ENCODE measurements around the gene NCR3LG1. TPM values are rescaled to one million over a fixed set of nuclear protein-coding genes. Genes with fewer than 3 reads are reported as not detected.

The NCR3LG1 gene
- total RNA-seq, 1 experiment from 2014 or later = 2.0 TPM

- POLR2A ChIA-PET = no interaction called here
- Mint-ChIP-seq H3K9me3 (no peaks in the 10 kb centered on the region), H3K4me3 (no peak overlapping the region), H3K27ac (no peak overlapping the region), H3K27me3 (ENCODE audit: low read depth) (no peaks in the 10 kb centered on the region), H3K36me3 (no peaks in the 10 kb centered on the region), H3K4me1 (no peaks in the 10 kb centered on the region)
- DNase-seq (ENCODE audit: low spot score) (no peak), ATAC-seq (no peak)
- CTCF ChIA-PET = interaction anchor here (0.8 to 5.8 kb wide), 2 partner anchors 11 to 16 kb away, joined by 4 to 27 read pairs; partner anchors contain the start of gene KCNJ11
- TF ChIP-seq OVOL2 (CRISPR knock-in tag; IDR thresholded peaks at IDR 0.05; ENCODE audit: borderline replicate concordance) (no peak), MAX (CRISPR knock-in tag; IDR thresholded peaks at IDR 0.05) (no peak), NR3C1 (CRISPR knock-in tag; conservative IDR thresholded peaks at IDR 0.05; ENCODE audit: low read depth) (no peak), RORB (CRISPR knock-in tag; IDR thresholded peaks at IDR 0.05) (no peak), AR (CRISPR knock-in tag; IDR thresholded peaks at IDR 0.05) (no peak), CTCF (IDR thresholded peaks at IDR 0.05) (no peak), EMX1 (CRISPR knock-in tag; IDR thresholded peaks at IDR 0.05) (no peak), E2F1 (CRISPR knock-in tag; IDR thresholded peaks at IDR 0.05) (no peak), ATF1 (CRISPR knock-in tag; IDR thresholded peaks at IDR 0.05) (no peak)
These were observed 48.6 kb downstream of the NCR3LG1 start for GRCh38 chr11:17400048-17400775.

- H3K9me3 Mint-ChIP-seq = no peaks in the 10 kb centered on the region
- H3K27ac Mint-ChIP-seq = no peak overlapping the region
- ChIA-PET POLR2A (interaction anchor here (0.6 kb wide), 1 partner anchor 78 kb away, joined by 3 read pairs; no protein-coding TSS in a partner anchor), CTCF (interaction anchor here (0.6 to 5.8 kb wide), 2 partner anchors 12 to 17 kb away, joined by 3 to 27 read pairs; partner anchors contain the start of gene KCNJ11)
- no peaks in the 10 kb centered on the region for H3K4me1 Mint-ChIP-seq
- no peaks in the 10 kb centered on the region for H3K36me3 Mint-ChIP-seq
- DNase-seq (ENCODE audit: low spot score) (no peak), ATAC-seq (no peak)
- no peaks in the 10 kb centered on the region; the same call in 1 of the 2 replicates for H3K27me3 Mint-ChIP-seq (ENCODE audit: low read depth)
- TF ChIP-seq USF2 (CRISPR knock-in tag; IDR thresholded peaks at IDR 0.05) = no peak
- no peak for TF ChIP-seq AFF4 (CRISPR knock-in tag; IDR thresholded peaks at IDR 0.05; ENCODE audit: borderline replicate concordance)
- TF ChIP-seq ZNF423 (CRISPR knock-in tag; IDR thresholded peaks at IDR 0.05) = no peak
- H3K4me3 Mint-ChIP-seq = no peak overlapping the region
These were observed 49.7 kb downstream of the NCR3LG1 start for GRCh38 chr11:17401316-17401715.
